HG02840 (cell line): ENCODE measurements around the gene CALD1.

Experiments
- ATAC-seq: cut with Tn5 transposase; IDR thresholded peaks from one replicate; pipeline ENCODE4 v1.9.1; 2021; ENCODE audit warnings: mild to moderate bottlenecking, moderate library complexity, moderate number of reproducible peaks; ENCODE audit not compliant: unreplicated experiment, low FRiP score

CALD1 gene

DNA sequence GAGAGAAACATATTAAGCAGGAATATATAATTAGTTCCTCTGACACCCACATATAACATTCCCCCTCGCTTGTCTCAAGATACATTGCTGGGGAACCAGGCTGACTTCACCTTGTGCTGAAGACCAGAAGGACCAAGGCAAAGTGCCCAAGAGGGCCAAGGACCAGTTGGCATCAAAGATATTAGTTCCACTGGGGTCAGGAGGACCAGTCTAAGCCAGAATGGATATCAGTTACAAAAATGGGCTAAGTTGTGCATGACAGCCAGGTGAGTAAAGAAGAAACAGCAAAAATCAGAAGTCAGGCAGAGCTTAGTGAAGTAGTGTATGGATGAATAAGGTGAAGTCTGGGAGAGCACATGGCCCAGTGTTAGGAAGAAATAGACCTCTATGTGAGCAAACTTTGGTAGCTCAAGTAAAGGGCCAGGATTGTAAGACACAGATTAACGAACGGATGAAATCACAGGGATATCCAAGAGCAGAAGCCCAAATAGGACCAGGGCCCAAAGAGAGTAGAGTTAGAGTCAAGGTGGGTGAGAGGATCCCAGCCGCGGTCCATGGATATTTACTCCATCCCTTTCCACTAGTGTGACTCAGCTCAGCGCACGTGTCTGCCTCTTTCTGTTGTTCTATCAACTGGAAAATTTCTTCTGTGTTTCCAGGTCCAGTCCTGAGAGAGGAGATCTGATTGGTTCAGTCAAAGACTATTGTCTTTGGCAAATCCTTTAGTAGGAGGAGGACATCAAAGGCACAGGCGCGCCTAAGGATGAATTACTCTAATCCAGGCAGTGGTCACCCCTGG is 5.0 kb downstream of the CALD1 start:
- ATAC-seq, result no peak

DNA sequence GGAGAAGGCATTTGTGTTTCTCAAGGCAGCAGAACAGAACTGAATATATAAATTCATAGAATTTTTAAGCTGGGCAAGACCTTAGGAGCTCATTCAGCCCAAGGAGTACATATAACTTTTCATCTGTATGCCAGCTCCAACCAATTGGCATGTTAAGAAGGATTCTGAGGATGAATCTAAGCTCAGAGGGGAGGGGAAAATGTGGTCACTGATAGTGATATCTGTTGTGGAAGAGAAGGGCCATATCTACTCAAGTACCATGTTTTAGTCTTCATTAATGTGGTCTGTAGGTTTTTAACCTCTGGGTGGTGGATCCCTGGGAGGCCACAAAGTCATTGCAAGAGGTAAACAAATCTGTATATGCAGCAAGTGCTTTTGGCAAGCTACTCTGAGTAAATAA is 6.4 kb downstream of the CALD1 start:
- no peak for ATAC-seq

GRCh38 chr7:134787064-134787463 is 7.6 kb downstream of the CALD1 start:
- no peak for ATAC-seq

DNA sequence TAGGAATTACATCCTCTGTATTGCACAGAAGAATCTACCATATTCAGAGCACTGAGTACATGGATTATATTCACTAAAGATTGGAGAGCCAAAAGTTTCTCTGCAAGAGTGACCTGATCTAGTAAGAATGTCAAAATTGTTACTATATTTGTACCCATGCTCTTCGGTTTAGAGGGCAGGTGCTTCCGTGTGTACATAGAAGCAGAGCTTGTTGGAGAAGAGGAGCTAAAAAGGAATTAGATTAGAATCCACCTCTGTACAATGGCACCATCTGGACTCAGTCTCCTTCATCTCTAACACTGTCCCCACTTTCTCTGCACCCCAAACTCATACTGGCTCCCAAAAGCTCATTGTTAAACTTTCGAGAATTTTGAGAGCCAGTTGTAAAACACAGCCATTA is 8.3 kb downstream of the CALD1 start:
- no peak for ATAC-seq

GRCh38 chr7:134788191-134788590 is 8.8 kb downstream of the CALD1 start:
- ATAC-seq, result no peak

DNA sequence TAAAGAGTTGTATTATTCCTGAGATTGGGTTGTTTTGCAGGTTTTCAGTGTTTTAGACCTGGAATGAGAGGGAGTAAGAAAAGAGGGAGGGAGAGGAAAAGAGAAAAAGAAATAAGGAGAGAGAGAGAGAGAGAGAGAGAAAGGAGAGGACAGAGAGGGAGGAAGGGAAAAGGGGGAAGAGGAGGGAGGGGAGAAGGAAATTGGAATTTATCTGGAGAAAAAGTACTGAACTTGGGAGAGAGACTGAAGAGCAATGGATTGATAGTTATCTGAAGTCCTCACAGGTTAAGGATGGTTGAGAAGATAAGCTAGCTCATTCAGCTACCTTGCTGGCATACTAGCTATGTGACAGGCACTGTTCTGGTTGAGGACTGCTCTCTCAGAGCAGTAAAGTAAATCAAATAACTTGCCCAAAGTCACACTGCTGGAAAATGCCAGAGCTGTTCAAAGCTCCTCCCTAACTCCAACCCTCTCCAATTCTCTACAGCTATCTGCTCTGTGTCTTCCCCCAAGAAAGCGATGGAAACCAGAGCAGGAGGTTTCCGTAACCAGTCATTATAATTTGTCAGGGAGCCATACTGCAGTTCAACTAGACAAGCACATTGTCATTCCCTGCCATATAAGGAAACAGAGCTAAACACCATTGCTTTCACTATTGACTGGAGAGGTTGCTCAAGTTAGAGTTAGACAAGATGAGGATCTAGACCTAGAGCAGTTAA is 10.7 kb downstream of the CALD1 start:
- no peak for ATAC-seq

DNA sequence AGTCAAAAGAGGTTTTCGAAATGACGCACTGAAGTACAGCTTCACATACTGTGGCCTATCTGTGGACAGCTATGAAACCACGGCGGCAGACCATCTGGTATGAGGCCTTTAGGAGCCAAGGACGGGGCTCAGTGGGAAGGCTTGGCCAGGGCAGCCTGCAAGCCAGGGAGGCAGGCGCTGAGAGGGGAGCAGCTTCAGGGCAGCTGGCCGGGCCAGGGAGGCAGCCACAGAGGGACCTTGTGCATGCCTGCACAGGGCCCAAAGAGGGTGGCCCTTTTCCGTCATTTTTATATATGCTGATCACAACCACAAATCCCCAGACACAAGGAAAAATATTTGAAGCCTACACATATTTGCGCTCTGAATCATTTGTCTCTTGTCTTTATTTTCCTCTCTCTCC is 13.5 kb downstream of the CALD1 start:
- no peak for ATAC-seq

DNA sequence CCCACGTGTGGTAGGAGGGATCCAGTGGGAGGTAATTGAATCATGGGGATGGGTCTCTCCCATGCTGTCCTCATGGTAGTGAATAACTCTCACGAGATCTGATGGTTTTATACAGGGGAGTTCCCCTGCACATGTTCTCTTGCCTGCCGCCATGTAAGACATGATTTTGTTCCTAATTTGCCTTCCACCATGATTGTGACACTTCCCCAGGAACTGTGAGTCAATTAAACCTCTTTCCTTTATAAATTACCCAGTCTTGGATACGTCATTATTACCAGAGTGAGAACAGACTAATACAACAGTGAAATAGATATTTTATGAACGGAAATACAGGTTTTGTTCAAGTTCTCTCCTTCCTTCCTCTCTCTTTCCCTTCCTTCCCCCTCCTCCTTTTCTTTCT is 15.8 kb downstream of the CALD1 start:
- no peak for ATAC-seq

- no peak for ATAC-seq
These were observed 18.7 kb downstream of the CALD1 start for GRCh38 chr7:134798155-134798554.

GRCh38 chr7:134799377-134799776 is 19.9 kb downstream of the CALD1 start:
- no peak for ATAC-seq

GRCh38 chr7:134802762-134803161 is 23.3 kb downstream of the CALD1 start:
- ATAC-seq, result no peak

GRCh38 chr7:134804351-134804750 is 24.9 kb downstream of the CALD1 start:
- no peak for ATAC-seq

- ATAC-seq, result no peak
These were observed 25.4 kb downstream of the CALD1 start for GRCh38 chr7:134804854-134805253.

GRCh38 chr7:134806197-134806596 is 26.8 kb downstream of the CALD1 start:
- ATAC-seq, result no peak

DNA sequence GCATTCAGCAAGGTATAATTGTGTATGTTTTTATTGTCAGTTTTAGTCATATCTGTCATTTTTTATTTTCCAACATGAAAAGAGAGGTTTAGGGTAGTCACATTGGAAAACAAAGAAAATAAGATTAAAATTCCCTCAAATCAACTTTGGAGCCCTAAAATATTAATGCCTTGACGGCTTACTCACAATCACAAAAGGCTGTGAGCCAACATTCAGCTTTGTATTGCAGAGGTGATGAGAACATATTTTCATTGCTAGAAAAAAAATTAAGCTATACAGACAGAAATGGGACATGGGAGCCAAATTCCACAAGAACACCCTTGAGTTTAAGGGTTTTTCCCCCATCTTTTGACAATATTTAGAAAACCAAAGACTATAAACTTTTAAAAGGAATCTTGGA is 30.2 kb downstream of the CALD1 start:
- ATAC-seq, result no peak

DNA sequence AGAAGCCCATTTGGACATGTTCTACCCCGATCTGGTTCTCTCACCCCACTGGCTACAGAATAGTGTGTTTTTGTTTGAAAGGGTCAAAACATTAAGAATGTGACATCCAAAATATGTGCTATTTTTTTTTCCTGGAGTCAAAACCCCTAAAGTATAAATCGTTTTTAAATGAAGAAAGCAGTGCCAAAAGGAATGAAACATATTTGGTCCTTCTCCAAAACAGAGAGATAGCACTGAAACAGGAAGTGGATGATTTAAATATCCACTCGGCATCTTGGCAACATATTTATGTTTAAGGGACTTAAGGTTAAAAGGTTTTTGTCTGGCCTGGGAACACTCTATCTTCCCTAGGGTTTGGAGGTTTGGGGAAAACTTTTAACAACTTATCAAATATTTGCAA is 32.3 kb downstream of the CALD1 start:
- no peak for ATAC-seq

GRCh38 chr7:134813663-134814396 is 34.4 kb downstream of the CALD1 start:
- ATAC-seq, result no peak

- ATAC-seq, result no peak
These were observed 35.4 kb downstream of the CALD1 start for GRCh38 chr7:134814730-134815364.

GRCh38 chr7:134818613-134819345 is 39.3 kb downstream of the CALD1 start:
- no peak for ATAC-seq

DNA sequence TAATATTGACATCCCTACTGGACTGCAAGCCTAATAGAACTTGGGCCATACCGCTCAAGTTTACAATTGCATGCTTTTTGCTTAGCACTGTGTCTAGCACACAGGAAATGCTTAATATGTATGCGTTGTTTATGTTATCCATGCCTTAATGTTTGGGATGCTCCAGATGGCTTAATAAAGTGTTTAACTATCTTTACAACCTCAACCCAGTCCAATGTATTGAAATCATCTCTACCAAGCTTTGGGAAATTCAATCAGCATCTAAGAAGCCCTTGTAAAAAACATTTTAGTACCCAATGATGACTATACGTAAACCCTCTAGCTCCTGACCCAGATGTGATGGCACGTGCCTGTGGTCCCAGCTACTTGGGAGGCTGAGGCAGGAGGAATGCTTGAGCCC is 40.0 kb downstream of the CALD1 start:
- ATAC-seq, result no peak
